Measurements from ENCODE around the gene KDM7A.

GRCh38 chr7:140170375-140170774 lies 6.4 kb downstream of the KDM7A start:
- TF ChIP-seq ZNF324 (CRISPR knock-in tag; IDR thresholded peaks at IDR 0.05) (no peak), HBP1 (CRISPR knock-in tag; IDR thresholded peaks at IDR 0.05) (no peak), CTCF (IDR thresholded peaks at IDR 0.05 in 2 of 3, conservative IDR thresholded peaks at IDR 0.05 in 1 of 3; ENCODE audit: insufficient read depth in 2 of 3, low read depth in 1 of 3, low read length in 3 of 3) (no peak), POLR2AphosphoS5 (IDR thresholded peaks at IDR 0.05; ENCODE audit: control insufficient read depth, insufficient read depth, low read depth, low read length) (no peak)

All from K562 (cell line).